Sigmoid colon (tissue), 7 donors: ENCODE results near the gene IGDCC3. TPM values are rescaled to one million over a fixed set of nuclear protein-coding genes. Genes with fewer than 3 reads are reported as not detected.

ENCODE experiments used
- DNase-seq: peaks from one replicate; pipeline ENCODE4 v3.0.0-alpha.2; 2019
- H3K27ac ChIP-seq, 4 donors: fragments of 200-600 bp; sonication (generic); one replicate each; pipeline ENCODE4 v1.5.1; 2016 to 2019; ENCODE audit warnings: mild to moderate bottlenecking in 1 of 4
- H3K27me3 ChIP-seq, 3 donors: fragments of 200-600 bp; sonication (generic); one replicate each; pipeline ENCODE4 v1.5.1; 2019; ENCODE audit warnings: mild to moderate bottlenecking in 1 of 3
- H3K36me3 ChIP-seq, 4 donors: fragments of 200-600 bp; sonication (generic); one replicate each; pipeline ENCODE4 v1.5.1; 2016 to 2019
- H3K4me1 ChIP-seq, 4 donors: fragments of 200-600 bp; sonication (generic); one replicate each; pipeline ENCODE4 v1.5.1; 2017 to 2019
- H3K4me3 ChIP-seq, 4 donors: fragments of 200-600 bp; sonication (generic); one replicate each; pipeline ENCODE4 v1.5.1; 2017 to 2019; ENCODE audit warnings: mild to moderate bottlenecking in 2 of 4, moderate library complexity in 1 of 4
- H3K9me3 ChIP-seq, 4 donors: fragments of 200-600 bp in 3 of 4; sonication (generic) in 3 of 4; one replicate each; pipeline versions ENCODE4 v1.5.1 to v1.6.1; 2013 to 2019
- CTCF ChIP-seq, 4 experiments: fragments of 450-650 bp in 3 of 4; fragments of 200-600 bp in 1 of 4; IDR thresholded peaks; one replicate each; pipeline ENCODE4 v1.5.1; 2016 to 2019; ENCODE audit warnings: antibody characterized with exemption in 4 of 4, mild to moderate bottlenecking in 3 of 4, moderate library complexity in 2 of 4
- EP300 ChIP-seq, 4 donors: sonication (generic); formaldehyde crosslinking; IDR thresholded peaks; one replicate each; pipeline ENCODE4 v1.6.1; 2017; ENCODE audit warnings: antibody characterized with exemption in 4 of 4
- POLR2A ChIP-seq, 2 donors: fragments of 450-650 bp; IDR thresholded peaks; one replicate each; pipeline ENCODE4 v1.6.1; 2016; ENCODE audit warnings: antibody characterized with exemption in 2 of 2, mild to moderate bottlenecking in 2 of 2, moderate library complexity in 2 of 2
- POLR2AphosphoS5 ChIP-seq, 4 donors: sonication (generic); formaldehyde crosslinking; IDR thresholded peaks; one replicate each; pipeline ENCODE4 v1.6.1; 2017; ENCODE audit warnings: antibody characterized with exemption in 4 of 4
- WGBS, 2 donors: extraction: QIAGEN DNeasy Blood & Tissue Kit; methylation state at CpG; one replicate each; pipeline ENCODE4 v1.1.7; 2013; 5-methylcytosine and 5-hydroxymethylcytosine counted together
- intact Hi-C: fragments of 100-400 bp; cut with DNase I; formaldehyde crosslinking; loops from one replicate; pipeline ENCODE4 v1.15.1; 2023
- polyA plus RNA-seq, 3 donors: library from polyadenylated mRNA; stranded (reverse); fragments of 200-250 nt; gene quantifications; one replicate each; pipeline ENCODE4 v1.2.3, GENCODE V29; 2013
- total RNA-seq, 4 donors: library from RNA; depleted of rRNA; stranded (reverse); fragments of >200 nt; gene quantifications; one replicate each; pipeline ENCODE4 v1.1.0, GENCODE V29; 2016
- donor health status: healthy with polysubstance abuse.
- donor health status: Bipolar disorder and iron deficiency.
- donor health status: healthy.

Gene IGDCC3
- total and polyA plus RNA-seq, 7 donors, result under 0.01 to 0.55 (median 0.12) TPM; not detected in 2

- Histone ChIP-seq H3K27me3 (no peaks in the 10 kb centered on the region), H3K4me3 (no peak overlapping the region), H3K36me3 (no peaks in the 10 kb centered on the region), H3K9me3 (no peaks in the 10 kb centered on the region), H3K27ac (no peak overlapping the region), H3K4me1 (peaks cover 0 to 19% (median 15%) of the 10 kb centered on the region in 4 donors)
- DNase-seq, result no peak
- WGBS, 2 donors, result 42 to 83% methylated on average over 6 of the region's 6 CpGs
- TF ChIP-seq POLR2AphosphoS5 (IDR thresholded peaks at IDR 0.05) (no peak), CTCF (IDR thresholded peaks at IDR 0.05) (no peak), POLR2A (IDR thresholded peaks at IDR 0.05) (no peak), EP300 (IDR thresholded peaks at IDR 0.05) (no peak)
- intact Hi-C loops, result no loop called here
Measured at GRCh38 chr15:65307978-65308377, 69.8 kb downstream of the IGDCC3 start.

GRCh38 chr15:65306551-65306950, 71.3 kb downstream of the IGDCC3 start:
- TF ChIP-seq EP300 (IDR thresholded peaks at IDR 0.05) (no peak), POLR2A (IDR thresholded peaks at IDR 0.05) (no peak), POLR2AphosphoS5 (IDR thresholded peaks at IDR 0.05) (no peak), CTCF (IDR thresholded peaks at IDR 0.05) (no peak)
- H3K27ac ChIP-seq, result no peak overlapping the region
- no peaks in the 10 kb centered on the region for H3K36me3 ChIP-seq
- peaks cover 0 to 19% (median 15%) of the 10 kb centered on the region in 4 donors for H3K4me1 ChIP-seq
- no peak for DNase-seq
- H3K9me3 ChIP-seq, result no peaks in the 10 kb centered on the region
- no peak overlapping the region for H3K4me3 ChIP-seq
- intact Hi-C loops, result no loop called here
- H3K27me3 ChIP-seq, result no peaks in the 10 kb centered on the region

- Histone ChIP-seq H3K36me3 (no peaks in the 10 kb centered on the region), H3K4me1 (peaks cover 0 to 19% (median 15%) of the 10 kb centered on the region in 4 donors), H3K9me3 (no peaks in the 10 kb centered on the region), H3K27me3 (no peaks in the 10 kb centered on the region), H3K27ac (peak overlapping the region in 3 of 4 donors; percentile 88 to 93 (median 89)), H3K4me3 (no peak overlapping the region)
- TF ChIP-seq EP300 (IDR thresholded peaks at IDR 0.05) (no peak), CTCF (IDR thresholded peaks at IDR 0.05) (no peak), POLR2A (IDR thresholded peaks at IDR 0.05) (no peak), POLR2AphosphoS5 (IDR thresholded peaks at IDR 0.05) (no peak)
- intact Hi-C loops, result no loop called here
- DNase-seq, result no peak
- 84 to 90% methylated on average over 3 of the region's 3 CpGs for WGBS, 2 donors
Measured at GRCh38 chr15:65305776-65306175, 72.0 kb downstream of the IGDCC3 start.

GRCh38 chr15:65305150-65305758, 72.5 kb downstream of the IGDCC3 start:
- no peak for DNase-seq
- Histone ChIP-seq H3K27ac (peak overlapping the region; percentile 88 to 93 (median 90)), H3K4me3 (peak overlapping the region in 3 of 4 donors; percentile 21 to 57 (median 56)), H3K27me3 (no peaks in the 10 kb centered on the region), H3K4me1 (peaks cover 0 to 19% (median 15%) of the 10 kb centered on the region in 4 donors), H3K36me3 (no peaks in the 10 kb centered on the region), H3K9me3 (no peaks in the 10 kb centered on the region)
- WGBS, 2 donors, result 32 to 51% methylated on average over 14 of the region's 14 CpGs
- TF ChIP-seq POLR2AphosphoS5 (IDR thresholded peaks at IDR 0.05) (no peak), EP300 (IDR thresholded peaks at IDR 0.05) (no peak), POLR2A (IDR thresholded peaks at IDR 0.05) (no peak), CTCF (IDR thresholded peaks at IDR 0.05) (no peak)
- intact Hi-C loops, result no loop called here
